ENCODE measurements around the gene NR4A1. TPM values are rescaled to one million over a fixed set of nuclear protein-coding genes. Genes with fewer than 3 reads are reported as not detected.

Gene NR4A1
- total and polyA plus RNA-seq, 9 of the 15 experiments (the other 6 are each of a cell fraction or from before 2014, with no cell fraction given) = 0.07 to 4.7 (median 1.9) TPM; not detected in 1

DNA sequence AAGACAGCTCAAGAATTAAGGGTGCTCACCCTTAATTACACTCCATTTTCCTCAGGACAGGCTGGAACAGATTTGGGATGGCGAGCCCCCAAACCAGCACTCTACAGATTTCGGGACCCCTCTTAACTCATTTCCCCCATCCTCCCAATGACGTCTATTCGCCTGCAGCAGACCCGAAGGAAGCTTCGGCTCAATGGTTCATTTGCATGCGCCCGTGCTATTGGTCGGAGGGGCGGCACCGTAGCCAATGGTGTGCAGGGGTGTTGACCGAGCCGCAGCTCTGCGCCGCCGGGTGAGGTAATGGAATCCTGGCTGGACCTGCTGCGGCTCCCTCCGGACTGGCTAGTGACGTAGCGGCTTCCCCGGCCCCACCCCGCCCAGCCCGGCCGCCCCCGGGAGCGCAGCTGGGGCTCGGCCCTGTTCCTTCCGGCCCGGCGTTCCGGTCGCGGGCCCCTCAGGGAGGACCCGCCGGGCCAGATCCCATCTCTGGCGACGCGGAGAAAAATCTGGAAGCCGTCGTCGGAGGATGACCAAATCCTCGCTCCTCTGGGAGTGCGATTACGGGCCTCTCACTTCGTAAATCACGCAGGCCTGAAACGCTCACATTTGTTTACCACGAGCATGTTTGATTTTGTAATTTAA, 18.3 kb upstream of the NR4A1 start (continued):
- no peak for TF ChIP-seq ATF1 (CRISPR knock-in tag; IDR thresholded peaks at IDR 0.05)
- peak; percentile 91 for TF ChIP-seq ATF1 (tag; IDR thresholded peaks at IDR 0.05)
- TF ChIP-seq, protein P1, sequence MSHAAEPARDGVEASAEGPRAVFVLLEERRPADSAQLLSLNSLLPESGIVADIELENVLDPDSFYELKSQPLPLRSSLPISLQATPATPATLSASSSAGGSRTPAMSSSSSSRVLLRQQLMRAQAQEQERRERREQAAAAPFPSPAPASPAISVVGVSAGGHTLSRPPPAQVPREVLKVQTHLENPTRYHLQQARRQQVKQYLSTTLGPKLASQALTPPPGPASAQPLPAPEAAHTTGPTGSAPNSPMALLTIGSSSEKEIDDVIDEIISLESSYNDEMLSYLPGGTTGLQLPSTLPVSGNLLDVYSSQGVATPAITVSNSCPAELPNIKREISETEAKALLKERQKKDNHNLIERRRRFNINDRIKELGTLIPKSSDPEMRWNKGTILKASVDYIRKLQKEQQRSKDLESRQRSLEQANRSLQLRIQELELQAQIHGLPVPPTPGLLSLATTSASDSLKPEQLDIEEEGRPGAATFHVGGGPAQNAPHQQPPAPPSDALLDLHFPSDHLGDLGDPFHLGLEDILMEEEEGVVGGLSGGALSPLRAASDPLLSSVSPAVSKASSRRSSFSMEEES (CRISPR knock-in tag; IDR thresholded peaks at IDR 0.05) = no peak
- TF ChIP-seq, protein P2, sequence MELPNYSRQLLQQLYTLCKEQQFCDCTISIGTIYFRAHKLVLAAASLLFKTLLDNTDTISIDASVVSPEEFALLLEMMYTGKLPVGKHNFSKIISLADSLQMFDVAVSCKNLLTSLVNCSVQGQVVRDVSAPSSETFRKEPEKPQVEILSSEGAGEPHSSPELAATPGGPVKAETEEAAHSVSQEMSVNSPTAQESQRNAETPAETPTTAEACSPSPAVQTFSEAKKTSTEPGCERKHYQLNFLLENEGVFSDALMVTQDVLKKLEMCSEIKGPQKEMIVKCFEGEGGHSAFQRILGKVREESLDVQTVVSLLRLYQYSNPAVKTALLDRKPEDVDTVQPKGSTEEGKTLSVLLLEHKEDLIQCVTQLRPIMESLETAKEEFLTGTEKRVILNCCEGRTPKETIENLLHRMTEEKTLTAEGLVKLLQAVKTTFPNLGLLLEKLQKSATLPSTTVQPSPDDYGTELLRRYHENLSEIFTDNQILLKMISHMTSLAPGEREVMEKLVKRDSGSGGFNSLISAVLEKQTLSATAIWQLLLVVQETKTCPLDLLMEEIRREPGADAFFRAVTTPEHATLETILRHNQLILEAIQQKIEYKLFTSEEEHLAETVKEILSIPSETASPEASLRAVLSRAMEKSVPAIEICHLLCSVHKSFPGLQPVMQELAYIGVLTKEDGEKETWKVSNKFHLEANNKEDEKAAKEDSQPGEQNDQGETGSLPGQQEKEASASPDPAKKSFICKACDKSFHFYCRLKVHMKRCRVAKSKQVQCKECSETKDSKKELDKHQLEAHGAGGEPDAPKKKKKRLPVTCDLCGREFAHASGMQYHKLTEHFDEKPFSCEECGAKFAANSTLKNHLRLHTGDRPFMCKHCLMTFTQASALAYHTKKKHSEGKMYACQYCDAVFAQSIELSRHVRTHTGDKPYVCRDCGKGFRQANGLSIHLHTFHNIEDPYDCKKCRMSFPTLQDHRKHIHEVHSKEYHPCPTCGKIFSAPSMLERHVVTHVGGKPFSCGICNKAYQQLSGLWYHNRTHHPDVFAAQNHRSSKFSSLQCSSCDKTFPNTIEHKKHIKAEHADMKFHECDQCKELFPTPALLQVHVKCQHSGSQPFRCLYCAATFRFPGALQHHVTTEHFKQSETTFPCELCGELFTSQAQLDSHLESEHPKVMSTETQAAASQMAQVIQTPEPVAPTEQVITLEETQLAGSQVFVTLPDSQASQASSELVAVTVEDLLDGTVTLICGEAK (IDR thresholded peaks at IDR 0.05) = peak; percentile 77
- TF ChIP-seq, protein P2 (CRISPR knock-in tag; IDR thresholded peaks at IDR 0.05) = no peak
- TF ChIP-seq RCOR1 (IDR thresholded peaks at IDR 0.05; ENCODE audit: borderline replicate concordance in 1 of 2, low read depth in 2 of 2, low read length in 2 of 2) = peak in 1 of 2 experiments; percentile 29; a peak in 1 of 4 replicates
- no peak for TF ChIP-seq HNRNPUL1 (IDR thresholded peaks at IDR 0.05; ENCODE audit: low read length)
- TF ChIP-seq NR2C1 (IDR thresholded peaks at IDR 0.05) = no peak
- TF ChIP-seq NR2C1 (tag; IDR thresholded peaks at IDR 0.05) = no peak
- TF ChIP-seq ZNF699 (CRISPR knock-in tag; IDR thresholded peaks at IDR 0.05; ENCODE audit: insufficient replicate concordance) = no peak
- no peak for TF ChIP-seq TAF15 (IDR thresholded peaks at IDR 0.05; ENCODE audit: low read depth, low read length)
- no peak for TF ChIP-seq HLTF (IDR thresholded peaks at IDR 0.05)
- TF ChIP-seq LARP7 (IDR thresholded peaks at IDR 0.05) = no peak
- TF ChIP-seq, protein P3, sequence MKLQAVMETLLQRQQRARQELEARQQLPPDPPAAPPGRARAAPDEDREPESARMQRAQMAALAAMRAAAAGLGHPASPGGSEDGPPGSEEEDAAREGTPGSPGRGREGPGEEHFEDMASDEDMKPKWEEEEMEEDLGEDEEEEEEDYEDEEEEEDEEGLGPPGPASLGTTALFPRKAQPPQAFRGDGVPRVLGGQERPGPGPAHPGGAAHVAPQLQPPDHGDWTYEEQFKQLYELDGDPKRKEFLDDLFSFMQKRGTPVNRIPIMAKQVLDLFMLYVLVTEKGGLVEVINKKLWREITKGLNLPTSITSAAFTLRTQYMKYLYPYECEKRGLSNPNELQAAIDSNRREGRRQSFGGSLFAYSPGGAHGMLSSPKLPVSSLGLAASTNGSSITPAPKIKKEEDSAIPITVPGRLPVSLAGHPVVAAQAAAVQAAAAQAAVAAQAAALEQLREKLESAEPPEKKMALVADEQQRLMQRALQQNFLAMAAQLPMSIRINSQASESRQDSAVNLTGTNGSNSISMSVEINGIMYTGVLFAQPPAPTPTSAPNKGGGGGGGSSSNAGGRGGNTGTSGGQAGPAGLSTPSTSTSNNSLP (IDR thresholded peaks at IDR 0.05; ENCODE audit: borderline replicate concordance, low read depth, low read length) = no peak
- TF ChIP-seq CREM (IDR thresholded peaks at IDR 0.05; ENCODE audit: low read depth) = peak; percentile 93
- TF ChIP-seq, protein P4, sequence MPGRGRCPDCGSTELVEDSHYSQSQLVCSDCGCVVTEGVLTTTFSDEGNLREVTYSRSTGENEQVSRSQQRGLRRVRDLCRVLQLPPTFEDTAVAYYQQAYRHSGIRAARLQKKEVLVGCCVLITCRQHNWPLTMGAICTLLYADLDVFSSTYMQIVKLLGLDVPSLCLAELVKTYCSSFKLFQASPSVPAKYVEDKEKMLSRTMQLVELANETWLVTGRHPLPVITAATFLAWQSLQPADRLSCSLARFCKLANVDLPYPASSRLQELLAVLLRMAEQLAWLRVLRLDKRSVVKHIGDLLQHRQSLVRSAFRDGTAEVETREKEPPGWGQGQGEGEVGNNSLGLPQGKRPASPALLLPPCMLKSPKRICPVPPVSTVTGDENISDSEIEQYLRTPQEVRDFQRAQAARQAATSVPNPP (IDR thresholded peaks at IDR 0.05; ENCODE audit: borderline replicate concordance, insufficient read depth, insufficient read length) = no peak

Measured in K562 (cell line).